ENCODE results near the gene SRPK2. TPM values are rescaled to one million over a fixed set of nuclear protein-coding genes. Genes with fewer than 3 reads are reported as not detected.

Gene SRPK2
- total and polyA plus RNA-seq, 2 of the 8 experiments (the other 6 are each of a cell fraction or from before 2014, with no cell fraction given), result 10.0 to 47.1 TPM

GRCh38 chr7:105323366-105323765 is 65.4 kb downstream of the SRPK2 start:
- peaks cover 3 to 15% of the 10 kb centered on the region in 2 experiments for H4K20me1 ChIP-seq (replicated peaks in 1 of 2; ENCODE audit: control insufficient read depth in 1 of 2, insufficient read depth in 2 of 2, low read length in 2 of 2)
- no peaks in the 10 kb centered on the region; a peak in 1 of 8 replicates for H3K36me3 ChIP-seq (ENCODE audit: control insufficient read depth in 2 of 4, insufficient read depth in 4 of 4, low read length in 3 of 4)
- H2BK20ac ChIP-seq (ENCODE audit: low read length), result no peak overlapping the region
- no peak overlapping the region for H2AK5ac ChIP-seq (ENCODE audit: low read depth, low read length)
- no peak overlapping the region for H3K4me2 ChIP-seq (ENCODE audit: insufficient read depth in 1 of 2, low read depth in 2 of 2, low read length in 2 of 2)
- no peak overlapping the region for H3K27ac ChIP-seq (ENCODE audit: low read depth, low read length)
- peaks cover 4 to 74% of the 10 kb centered on the region in 2 experiments for H3K79me2 ChIP-seq (ENCODE audit: control insufficient read depth in 1 of 2, insufficient read depth in 2 of 2, low read length in 2 of 2)
- no peaks in the 10 kb centered on the region for H3K27me3 ChIP-seq (replicated peaks in 1 of 4; ENCODE audit: control insufficient read depth in 3 of 4, extremely low read depth in 1 of 4, insufficient read depth in 3 of 4, low read length in 3 of 4)
- no peak for DNase-seq (ENCODE audit: low read depth in 1 of 2, low spot score in 2 of 2)
- H3K23me2 ChIP-seq (ENCODE audit: low read depth, low read length), result no peaks in the 10 kb centered on the region; the same call in 1 of the 2 replicates
- no peak overlapping the region for H4K8ac ChIP-seq (ENCODE audit: extremely low read depth, insufficient read depth, low read length)
- no peak overlapping the region for H2BK120ac ChIP-seq (replicated peaks; ENCODE audit: low read depth, low read length)
- no peak overlapping the region for H3K18ac ChIP-seq (ENCODE audit: extremely low read depth, low read length)
- no peak overlapping the region for H3K4ac ChIP-seq (replicated peaks; ENCODE audit: insufficient read length, low read depth, low read length)
- H3K9ac ChIP-seq (replicated peaks in 1 of 4; ENCODE audit: extremely low read depth in 1 of 4, low read depth in 3 of 4, low read length in 3 of 4), result no peak overlapping the region
- no peak overlapping the region for H4K91ac ChIP-seq (replicated peaks; ENCODE audit: insufficient read length, low read length)
- no peaks in the 10 kb centered on the region for H3K4me1 ChIP-seq (replicated peaks in 1 of 4; ENCODE audit: control insufficient read depth in 3 of 4, insufficient read depth in 4 of 4, low read length in 3 of 4)
- no peaks in the 10 kb centered on the region for H3K9me3 ChIP-seq (ENCODE audit: insufficient read depth in 2 of 2, low read depth in 1 of 2, low read length in 1 of 2)
- WGBS, 2 experiments (ENCODE audit: extremely low coverage in 1 of 2, insufficient coverage in 1 of 2, insufficient read length in 1 of 2, insufficient replicate concordance in 2 of 2, low coverage in 1 of 2, low lambda C conversion rate in 2 of 2, missing lambda C conversion rate in 1 of 2), result 96% methylated on average over 1 of the region's 1 CpG; no CpG with 5 or more reads in 1 of the 2 experiments
- no peak overlapping the region for H4K5ac ChIP-seq (ENCODE audit: insufficient read length, low read depth, low read length)
- POLR2A ChIA-PET (ENCODE audit: partially characterized antibody), result no interaction called here
- no peak for FAIRE-seq
- H3K23ac ChIP-seq (ENCODE audit: insufficient read length), result no peak overlapping the region
- no peak overlapping the region for H3K4me3 ChIP-seq (ENCODE audit: extremely low read depth in 1 of 4, insufficient read depth in 2 of 4, low read depth in 3 of 4, low read length in 4 of 4)
- H2AFZ ChIP-seq (ENCODE audit: low read length), result no peak overlapping the region
- H3K14ac ChIP-seq (ENCODE audit: insufficient read length), result no peak overlapping the region
- H2BK15ac ChIP-seq (ENCODE audit: low read length), result no peak overlapping the region
- CTCF ChIA-PET (ENCODE audit: partially characterized antibody), result interaction anchor here (0.6 to 1.4 kb wide), 2 partner anchors 78 to 684 kb away, joined by 3 to 5 read pairs; no protein-coding TSS in a partner anchor
- H2BK5ac ChIP-seq (ENCODE audit: low read depth, low read length), result no peak overlapping the region
- H3K56ac ChIP-seq (replicated peaks; ENCODE audit: insufficient read length, low read depth, low read length), result no peak overlapping the region
- H2BK12ac ChIP-seq (ENCODE audit: low read depth, low read length), result no peak overlapping the region
- no peak for TF ChIP-seq CEBPB (IDR thresholded peaks at IDR 0.05; ENCODE audit: low read depth, low read length)
- no peak for TF ChIP-seq CHD1 (IDR thresholded peaks at IDR 0.05; ENCODE audit: low read depth, low read length)
- no peak for TF ChIP-seq BRCA1 (IDR thresholded peaks at IDR 0.05; ENCODE audit: low read depth, low read length)
- TF ChIP-seq SRF (IDR thresholded peaks at IDR 0.05; ENCODE audit: low read depth, low read length), result no peak
- TF ChIP-seq EGR1 (IDR thresholded peaks at IDR 0.05; ENCODE audit: borderline replicate concordance, low read depth, low read length), result no peak
- TF ChIP-seq GTF2F1 (IDR thresholded peaks at IDR 0.05; ENCODE audit: borderline replicate concordance, low read depth, low read length), result no peak
- TF ChIP-seq JUN (IDR thresholded peaks at IDR 0.05; ENCODE audit: low read depth, low read length), result no peak
- TF ChIP-seq SP4 (IDR thresholded peaks at IDR 0.05; ENCODE audit: low read length), result no peak
- TF ChIP-seq GABPA (IDR thresholded peaks at IDR 0.05; ENCODE audit: borderline replicate concordance, insufficient read depth, low read length), result no peak
- no peak for TF ChIP-seq FOSL1 (IDR thresholded peaks at IDR 0.05; ENCODE audit: insufficient read depth, low read depth, low read length)
- no peak for TF ChIP-seq POLR2AphosphoS5 (IDR thresholded peaks at IDR 0.05; ENCODE audit: low read depth, low read length)
- no peak for TF ChIP-seq EP300 (IDR thresholded peaks at IDR 0.05; ENCODE audit: borderline replicate concordance in 1 of 2, low read depth in 2 of 2, low read length in 2 of 2)
- no peak for TF ChIP-seq CTBP2 (IDR thresholded peaks at IDR 0.05; ENCODE audit: borderline replicate concordance, insufficient read depth, insufficient read length, low read length)
- peaks cover 5% of the 10 kb centered on the region; the same call in 1 of the 2 replicates for H3K79me1 ChIP-seq (ENCODE audit: low read depth, low read length)
